Tibial nerve (tissue), 4 donors: ENCODE results near the gene TPM1. TPM values are rescaled to one million over a fixed set of nuclear protein-coding genes. Genes with fewer than 3 reads are reported as not detected.
A peak's percentile ranks its signal among the peaks of the same experiment; 100 is the strongest.

ENCODE experiments used
- DNase-seq, 2 donors: peaks; one replicate each; pipeline ENCODE4 v3.0.0-alpha.2; 2019; ENCODE audit warnings: low spot score in 2 of 2
- H3K27ac ChIP-seq, 4 donors: fragments of 200-600 bp; sonication (generic) in 3 of 4; one replicate each; pipeline ENCODE4 v1.5.1; 2017 to 2019; ENCODE audit warnings: mild to moderate bottlenecking in 1 of 4
- H3K27me3 ChIP-seq, 2 donors: fragments of 200-600 bp; sonication (generic) in 1 of 2; one replicate each; pipeline versions ENCODE4 v1.5.1 to v1.6.0; 2017 to 2019
- H3K36me3 ChIP-seq, 3 donors: fragments of 200-600 bp; sonication (generic); one replicate each; pipeline ENCODE4 v1.5.1; 2018 to 2019
- H3K4me1 ChIP-seq, 4 donors: fragments of 200-600 bp; sonication (generic) in 3 of 4; one replicate each; pipeline ENCODE4 v1.5.1; 2017 to 2019
- H3K4me3 ChIP-seq, 4 donors: fragments of 200-600 bp; sonication (generic) in 3 of 4; one replicate each; pipeline ENCODE4 v1.5.1; 2017 to 2019; ENCODE audit warnings: mild to moderate bottlenecking in 1 of 4, moderate library complexity in 1 of 4
- H3K9me3 ChIP-seq, 4 donors: fragments of 200-600 bp; sonication (generic) in 3 of 4; one replicate each; pipeline ENCODE4 v1.5.1; 2017 to 2019
- EP300 ChIP-seq, 2 donors: sonication (generic); formaldehyde crosslinking; IDR thresholded peaks; one replicate each; pipeline ENCODE4 v1.6.1; 2017; ENCODE audit warnings: antibody characterized with exemption in 2 of 2, mild to moderate bottlenecking in 1 of 2
- POLR2A ChIP-seq, 2 donors: fragments of 450-650 bp; IDR thresholded peaks; one replicate each; pipeline ENCODE4 v1.6.1; 2017; ENCODE audit warnings: antibody characterized with exemption in 2 of 2, mild to moderate bottlenecking in 2 of 2, moderate library complexity in 2 of 2
- WGBS, 2 donors: methylation state at CpG; one replicate each; pipeline ENCODE4 v1.1.5; 2018; 5-methylcytosine and 5-hydroxymethylcytosine counted together
- total RNA-seq, 4 donors: library from RNA; depleted of rRNA; stranded (reverse); fragments of >200 nt; gene quantifications; one replicate each; pipeline ENCODE4 v1.1.0, GENCODE V29; 2016
- TF ChIP-seq, protein P1 (sequence below), 5 experiments: fragments of 200-600 bp in 3 of 5; fragments of 450-650 bp in 2 of 5; sonication (generic) in 3 of 5; IDR thresholded peaks; one replicate each; pipeline ENCODE4 v1.5.1; 2016 to 2019; ENCODE audit warnings: antibody characterized with exemption in 5 of 5, mild to moderate bottlenecking in 3 of 5, moderate library complexity in 2 of 5

The TPM1 gene
- total RNA-seq, 4 donors from 2014 or later, result 311 to 468 (median 366) TPM

DNA sequence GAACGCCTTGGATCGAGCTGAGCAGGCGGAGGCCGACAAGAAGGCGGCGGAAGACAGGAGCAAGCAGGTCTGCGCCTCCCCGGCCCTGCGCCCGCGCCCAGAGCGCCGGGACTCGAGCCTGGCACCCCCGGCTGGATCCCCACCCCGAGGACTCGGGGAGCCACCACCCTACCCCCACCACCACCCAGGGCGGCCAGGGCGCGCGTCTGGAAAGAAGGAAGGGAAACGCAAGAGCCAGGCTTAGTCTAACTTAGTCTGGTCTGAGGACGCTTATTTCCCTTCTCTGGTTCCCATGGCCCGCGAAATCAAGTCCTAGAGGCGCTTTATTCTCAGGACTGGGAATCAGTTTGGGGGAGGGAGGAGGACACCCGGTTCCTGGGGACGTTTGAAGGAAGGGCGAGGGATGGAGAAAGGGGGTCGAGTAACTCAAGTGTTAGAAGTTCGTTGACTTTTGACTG lies 359 bp downstream of the TPM1 start:
- Histone ChIP-seq H3K36me3 (no peaks in the 10 kb centered on the region), H3K9me3 (no peaks in the 10 kb centered on the region), H3K4me1 (peaks cover 0 to 64% (median 21%) of the 10 kb centered on the region in 4 donors), H3K4me3 (peak overlapping the region; percentile 59 to 72 (median 66)), H3K27me3 (peaks cover 0 to 50% of the 10 kb centered on the region in 2 donors), H3K27ac (peak overlapping the region; percentile 58 to 88 (median 86))
- 1% methylated on average over 23 to 30 of the region's 31 CpGs for WGBS, 2 donors
- TF ChIP-seq POLR2A (IDR thresholded peaks at IDR 0.05) (no peak), EP300 (IDR thresholded peaks at IDR 0.05) (no peak)
- TF ChIP-seq, protein P1, sequence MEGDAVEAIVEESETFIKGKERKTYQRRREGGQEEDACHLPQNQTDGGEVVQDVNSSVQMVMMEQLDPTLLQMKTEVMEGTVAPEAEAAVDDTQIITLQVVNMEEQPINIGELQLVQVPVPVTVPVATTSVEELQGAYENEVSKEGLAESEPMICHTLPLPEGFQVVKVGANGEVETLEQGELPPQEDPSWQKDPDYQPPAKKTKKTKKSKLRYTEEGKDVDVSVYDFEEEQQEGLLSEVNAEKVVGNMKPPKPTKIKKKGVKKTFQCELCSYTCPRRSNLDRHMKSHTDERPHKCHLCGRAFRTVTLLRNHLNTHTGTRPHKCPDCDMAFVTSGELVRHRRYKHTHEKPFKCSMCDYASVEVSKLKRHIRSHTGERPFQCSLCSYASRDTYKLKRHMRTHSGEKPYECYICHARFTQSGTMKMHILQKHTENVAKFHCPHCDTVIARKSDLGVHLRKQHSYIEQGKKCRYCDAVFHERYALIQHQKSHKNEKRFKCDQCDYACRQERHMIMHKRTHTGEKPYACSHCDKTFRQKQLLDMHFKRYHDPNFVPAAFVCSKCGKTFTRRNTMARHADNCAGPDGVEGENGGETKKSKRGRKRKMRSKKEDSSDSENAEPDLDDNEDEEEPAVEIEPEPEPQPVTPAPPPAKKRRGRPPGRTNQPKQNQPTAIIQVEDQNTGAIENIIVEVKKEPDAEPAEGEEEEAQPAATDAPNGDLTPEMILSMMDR (IDR thresholded peaks at IDR 0.05), result no peak
- DNase-seq, result no peak

DNA sequence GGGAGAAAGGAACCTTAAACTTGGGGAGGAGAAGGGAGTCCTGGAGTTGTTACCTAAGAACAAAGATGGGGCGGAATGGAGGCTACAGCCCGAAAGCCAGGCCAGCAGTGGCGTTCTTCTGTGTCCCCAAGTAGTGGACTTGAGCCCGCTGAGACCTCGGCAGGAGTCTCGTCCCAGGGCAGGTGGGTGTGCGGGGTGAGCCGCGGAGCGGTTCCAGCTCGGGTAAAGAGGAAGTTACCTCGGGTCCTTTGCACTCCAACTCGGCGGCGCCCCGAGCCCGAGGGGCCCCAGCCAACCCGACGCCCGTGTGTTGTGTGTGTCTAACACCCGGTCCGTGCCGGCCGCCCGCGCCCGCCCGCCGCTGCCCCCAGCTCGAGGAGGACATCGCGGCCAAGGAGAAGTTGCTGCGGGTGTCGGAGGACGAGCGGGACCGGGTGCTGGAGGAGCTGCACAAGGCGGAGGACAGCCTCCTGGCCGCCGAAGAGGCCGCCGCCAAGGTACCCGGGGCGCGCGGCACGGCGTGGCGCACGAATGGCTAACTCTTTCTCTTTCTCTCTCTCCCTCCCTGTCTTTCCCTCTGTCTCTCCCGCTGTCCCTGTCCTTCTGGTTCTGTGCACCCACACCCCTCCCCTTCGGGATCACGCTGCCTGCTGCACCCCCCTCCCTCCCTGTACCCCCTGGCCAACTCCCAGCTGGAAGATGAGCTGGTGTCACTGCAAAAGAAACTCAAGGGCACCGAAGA lies 959 bp downstream of the TPM1 start:
- TF ChIP-seq POLR2A (IDR thresholded peaks at IDR 0.05) (no peak), EP300 (IDR thresholded peaks at IDR 0.05) (no peak)
- TF ChIP-seq, protein P1 (IDR thresholded peaks at IDR 0.05), result no peak
- no peak for DNase-seq
- no peaks in the 10 kb centered on the region for H3K36me3 ChIP-seq

DNA sequence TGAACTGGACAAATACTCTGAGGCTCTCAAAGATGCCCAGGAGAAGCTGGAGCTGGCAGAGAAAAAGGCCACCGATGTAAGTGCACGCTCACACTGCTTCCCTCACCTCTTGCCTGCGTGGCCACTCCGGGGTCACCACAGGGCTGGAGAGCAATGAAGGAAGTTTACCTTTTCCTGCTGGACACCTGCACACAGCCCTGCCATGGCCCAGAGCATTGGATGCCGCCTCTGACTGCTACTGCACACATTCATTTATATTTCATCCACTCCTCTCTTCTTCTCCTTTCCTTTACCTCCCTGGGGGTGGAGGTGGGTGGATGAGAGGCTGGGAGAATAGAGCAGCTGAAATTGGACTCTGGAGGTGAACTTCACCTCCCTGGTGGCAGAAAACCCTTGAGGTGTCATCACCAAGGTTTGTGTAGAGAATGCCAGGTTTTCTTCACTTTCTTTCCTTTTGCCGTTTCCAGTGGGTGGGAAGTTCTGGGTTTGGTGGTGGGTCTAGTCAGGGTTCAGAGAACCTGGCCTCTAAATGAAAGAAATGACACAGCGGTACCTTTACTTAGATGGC lies 1.6 kb downstream of the TPM1 start:
- TF ChIP-seq, protein P1 (IDR thresholded peaks at IDR 0.05), result no peak
- TF ChIP-seq EP300 (IDR thresholded peaks at IDR 0.05) (no peak), POLR2A (IDR thresholded peaks at IDR 0.05) (no peak)
- no peak for DNase-seq

More for the DNA sequence above, 959 bp downstream of the TPM1 start:
- Histone ChIP-seq H3K4me1 (peaks cover 0 to 66% (median 21%) of the 10 kb centered on the region in 4 donors), H3K9me3 (no peaks in the 10 kb centered on the region), H3K27me3 (peaks cover 0 to 50% of the 10 kb centered on the region in 2 donors), H3K27ac (peak overlapping the region; percentile 58 to 88 (median 86)), H3K4me3 (peak overlapping the region; percentile 59 to 72 (median 66))
- 1 to 2% methylated on average over 31 to 37 of the region's 54 CpGs for WGBS, 2 donors

DNA sequence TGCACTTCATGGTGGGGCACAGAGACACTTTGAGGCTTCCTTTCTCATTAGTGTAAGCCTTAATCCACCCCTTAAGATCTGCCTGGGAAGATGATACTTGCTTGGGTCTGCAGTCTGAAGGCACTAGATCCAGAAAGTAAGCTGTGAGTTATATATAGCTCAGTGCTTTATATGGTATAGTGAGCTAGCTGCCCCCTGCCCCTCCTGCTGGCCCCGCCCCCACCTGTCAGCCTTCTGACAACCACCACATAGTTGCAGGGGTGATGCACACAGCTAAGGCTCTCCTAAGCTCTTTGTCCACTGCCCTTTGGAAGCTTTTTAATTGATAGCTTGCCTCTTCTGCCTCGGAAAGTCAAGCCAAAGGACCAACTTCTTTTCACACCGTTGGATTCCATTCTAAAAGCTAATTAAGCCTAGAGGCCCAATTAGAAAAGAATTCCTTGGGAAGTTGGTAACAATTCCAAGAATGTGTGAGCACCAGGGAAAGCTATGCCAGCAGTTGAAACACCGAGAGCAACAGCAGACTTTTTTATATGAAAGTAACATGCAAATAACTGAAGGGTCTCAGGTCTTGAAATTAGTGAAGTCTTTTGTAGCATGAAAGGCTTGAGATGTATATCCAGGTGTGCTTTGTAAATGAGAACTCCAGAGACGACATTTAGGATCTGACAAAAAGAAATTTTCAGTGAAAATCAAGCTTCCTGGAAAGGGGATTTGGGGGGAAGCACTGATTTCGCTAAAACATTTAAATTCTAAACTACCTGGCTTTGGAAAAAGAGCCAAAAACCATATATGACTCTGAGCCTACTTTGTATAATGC lies 2.3 kb downstream of the TPM1 start:
- TF ChIP-seq EP300 (IDR thresholded peaks at IDR 0.05), result no peak
- Histone ChIP-seq H3K36me3 (no peaks in the 10 kb centered on the region), H3K4me1 (peaks cover 0 to 79% (median 22%) of the 10 kb centered on the region in 4 donors), H3K27ac (peak overlapping the region in 2 of 4 donors; percentile 87 to 88), H3K27me3 (peaks cover 0 to 50% of the 10 kb centered on the region in 2 donors), H3K4me3 (peak overlapping the region; percentile 59 to 72 (median 66)), H3K9me3 (no peaks in the 10 kb centered on the region)
- DNase-seq, result no peak
- 29 to 39% methylated on average over 6 of the region's 6 CpGs for WGBS, 2 donors

More for the DNA sequence above, 1.6 kb downstream of the TPM1 start:
- Histone ChIP-seq H3K27me3 (peaks cover 0 to 50% of the 10 kb centered on the region in 2 donors), H3K27ac (peak overlapping the region in 3 of 4 donors; percentile 85 to 88 (median 87)), H3K9me3 (no peaks in the 10 kb centered on the region), H3K4me1 (peaks cover 0 to 72% (median 21%) of the 10 kb centered on the region in 4 donors), H3K4me3 (peak overlapping the region; percentile 59 to 72 (median 66)), H3K36me3 (no peaks in the 10 kb centered on the region)
- 36 to 51% methylated on average over 7 of the region's 7 CpGs for WGBS, 2 donors

DNA sequence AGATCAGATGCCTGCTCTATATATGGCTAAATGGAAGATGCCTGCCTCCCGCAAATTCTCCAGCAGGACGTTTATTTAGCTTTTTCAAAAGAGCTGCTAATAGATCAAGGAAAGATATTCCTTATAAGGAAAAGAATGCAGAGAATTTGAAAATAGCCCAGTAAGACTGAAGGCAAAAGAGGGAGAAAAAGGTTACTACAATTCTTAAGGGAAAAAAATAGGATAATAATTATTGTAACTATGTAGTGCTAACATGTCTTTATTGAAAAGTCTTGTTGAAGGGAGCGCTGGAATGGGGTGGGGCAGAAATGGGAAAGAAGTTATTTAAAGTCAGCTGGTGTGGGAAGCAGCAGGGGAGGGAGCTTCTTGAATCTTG lies 2.9 kb downstream of the TPM1 start:
- Histone ChIP-seq H3K27ac (peak overlapping the region in 2 of 4 donors; percentile 87 to 88), H3K4me1 (peaks cover 0 to 85% (median 28%) of the 10 kb centered on the region in 4 donors), H3K9me3 (no peaks in the 10 kb centered on the region), H3K4me3 (peak overlapping the region in 2 of 4 donors; percentile 71 to 72), H3K27me3 (peaks cover 0 to 48% of the 10 kb centered on the region in 2 donors), H3K36me3 (no peaks in the 10 kb centered on the region)
- TF ChIP-seq POLR2A (IDR thresholded peaks at IDR 0.05) (no peak), EP300 (IDR thresholded peaks at IDR 0.05) (no peak)
- TF ChIP-seq, protein P1 (IDR thresholded peaks at IDR 0.05), result no peak
- no peak for DNase-seq
- 28 to 31% methylated on average over 3 of the region's 3 CpGs for WGBS, 2 donors
